Sigmoid colon (tissue), 7 donors: ENCODE data around the gene ORC4. TPM values are rescaled to one million over a fixed set of nuclear protein-coding genes. Genes with fewer than 3 reads are reported as not detected.

Experiments used
- DNase-seq: peaks from one replicate; pipeline ENCODE4 v3.0.0-alpha.2; 2019
- H3K27ac ChIP-seq, 4 donors: fragments of 200-600 bp; sonication (generic); one replicate each; pipeline ENCODE4 v1.5.1; 2016 to 2019; ENCODE audit warnings: mild to moderate bottlenecking in 1 of 4
- H3K27me3 ChIP-seq, 3 donors: fragments of 200-600 bp; sonication (generic); one replicate each; pipeline ENCODE4 v1.5.1; 2019; ENCODE audit warnings: mild to moderate bottlenecking in 1 of 3
- H3K36me3 ChIP-seq, 4 donors: fragments of 200-600 bp; sonication (generic); one replicate each; pipeline ENCODE4 v1.5.1; 2016 to 2019
- H3K4me1 ChIP-seq, 4 donors: fragments of 200-600 bp; sonication (generic); one replicate each; pipeline ENCODE4 v1.5.1; 2017 to 2019
- H3K4me3 ChIP-seq, 4 donors: fragments of 200-600 bp; sonication (generic); one replicate each; pipeline ENCODE4 v1.5.1; 2017 to 2019; ENCODE audit warnings: mild to moderate bottlenecking in 2 of 4, moderate library complexity in 1 of 4
- H3K9me3 ChIP-seq, 4 donors: fragments of 200-600 bp in 3 of 4; sonication (generic) in 3 of 4; one replicate each; pipeline versions ENCODE4 v1.5.1 to v1.6.1; 2013 to 2019
- EP300 ChIP-seq, 4 donors: sonication (generic); formaldehyde crosslinking; IDR thresholded peaks; one replicate each; pipeline ENCODE4 v1.6.1; 2017; ENCODE audit warnings: antibody characterized with exemption in 4 of 4
- POLR2A ChIP-seq, 2 donors: fragments of 450-650 bp; IDR thresholded peaks; one replicate each; pipeline ENCODE4 v1.6.1; 2016; ENCODE audit warnings: antibody characterized with exemption in 2 of 2, mild to moderate bottlenecking in 2 of 2, moderate library complexity in 2 of 2
- POLR2AphosphoS5 ChIP-seq, 4 donors: sonication (generic); formaldehyde crosslinking; IDR thresholded peaks; one replicate each; pipeline ENCODE4 v1.6.1; 2017; ENCODE audit warnings: antibody characterized with exemption in 4 of 4
- WGBS, 2 donors: extraction: QIAGEN DNeasy Blood & Tissue Kit; methylation state at CpG; one replicate each; pipeline ENCODE4 v1.1.7; 2013; 5-methylcytosine and 5-hydroxymethylcytosine counted together
- intact Hi-C: fragments of 100-400 bp; cut with DNase I; formaldehyde crosslinking; loops from one replicate; pipeline ENCODE4 v1.15.1; 2023
- polyA plus RNA-seq, 3 donors: library from polyadenylated mRNA; stranded (reverse); fragments of 200-250 nt; gene quantifications; one replicate each; pipeline ENCODE4 v1.2.3, GENCODE V29; 2013
- total RNA-seq, 4 donors: library from RNA; depleted of rRNA; stranded (reverse); fragments of >200 nt; gene quantifications; one replicate each; pipeline ENCODE4 v1.1.0, GENCODE V29; 2016
- TF ChIP-seq, protein P1 (sequence below), 4 experiments: fragments of 450-650 bp in 3 of 4; fragments of 200-600 bp in 1 of 4; IDR thresholded peaks; one replicate each; pipeline ENCODE4 v1.5.1; 2016 to 2019; ENCODE audit warnings: antibody characterized with exemption in 4 of 4, mild to moderate bottlenecking in 3 of 4, moderate library complexity in 2 of 4
- donor health status: healthy with polysubstance abuse.
- donor health status: Bipolar disorder and iron deficiency.
- donor health status: healthy.

ORC4 gene
- total RNA-seq (10 to 100 TPM; 61.8 to 89.5 (median 76.6) TPM), polyA plus RNA-seq (10 to 100 TPM; 14.4 to 19.4 (median 15.2) TPM)

DNA sequence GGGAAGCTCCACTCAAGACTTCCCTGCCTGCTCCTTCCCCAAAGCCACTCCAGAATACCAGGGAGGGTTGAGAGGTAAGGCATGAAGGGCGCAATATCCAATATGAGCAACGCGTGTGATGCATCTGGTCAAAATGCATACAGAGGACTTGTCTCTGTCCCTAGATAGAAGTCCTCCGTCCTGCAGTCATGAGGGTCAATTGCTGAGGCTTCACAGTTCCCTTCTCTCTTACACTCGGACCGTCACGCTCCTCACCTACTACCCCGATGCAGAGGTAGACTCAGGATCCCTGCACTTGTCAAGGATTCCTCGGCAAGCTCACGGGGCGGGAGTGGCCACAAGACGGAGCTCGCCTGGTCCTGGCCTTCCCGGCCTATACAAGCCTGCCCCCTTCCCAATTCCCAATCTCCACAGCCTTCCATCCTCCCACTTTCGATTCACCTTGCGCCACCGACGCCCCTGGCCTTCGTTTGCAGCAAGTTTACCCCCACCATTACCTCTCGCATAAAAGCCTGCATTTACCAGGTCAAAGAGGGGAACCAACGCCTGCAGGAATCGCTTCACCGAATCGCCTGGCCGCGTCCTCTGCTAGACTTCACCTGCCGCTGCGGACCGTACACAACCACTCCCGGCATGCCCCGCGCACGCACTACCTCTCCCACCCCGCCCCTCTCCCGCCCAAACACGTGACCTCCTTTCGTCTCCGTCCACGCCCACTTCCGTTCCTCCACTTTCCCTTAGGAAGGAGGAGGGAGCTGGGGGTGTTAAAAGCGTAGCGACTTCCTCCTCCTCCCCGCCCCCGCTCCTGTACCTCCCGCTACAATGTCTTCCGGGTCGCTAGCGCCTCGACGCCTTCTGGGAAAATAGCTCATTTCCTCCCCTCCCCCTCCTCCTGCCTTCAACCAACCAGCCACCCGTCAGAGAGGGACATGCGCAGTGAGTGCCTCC, at the start of gene ORC4:
Gene ORC4 (minus strand): TSS at position 627 of the 948 bp plus-strand sequence. CDS start 44,779 bp downstream, outside the sequence.
- TF ChIP-seq POLR2AphosphoS5 (IDR thresholded peaks at IDR 0.05) (peak; percentile 47 to 89 (median 77)), EP300 (IDR thresholded peaks at IDR 0.05) (peak in 1 of 4 donors; percentile 75), POLR2A (IDR thresholded peaks at IDR 0.05) (peak; percentile 22 to 66)
- TF ChIP-seq, protein P1, sequence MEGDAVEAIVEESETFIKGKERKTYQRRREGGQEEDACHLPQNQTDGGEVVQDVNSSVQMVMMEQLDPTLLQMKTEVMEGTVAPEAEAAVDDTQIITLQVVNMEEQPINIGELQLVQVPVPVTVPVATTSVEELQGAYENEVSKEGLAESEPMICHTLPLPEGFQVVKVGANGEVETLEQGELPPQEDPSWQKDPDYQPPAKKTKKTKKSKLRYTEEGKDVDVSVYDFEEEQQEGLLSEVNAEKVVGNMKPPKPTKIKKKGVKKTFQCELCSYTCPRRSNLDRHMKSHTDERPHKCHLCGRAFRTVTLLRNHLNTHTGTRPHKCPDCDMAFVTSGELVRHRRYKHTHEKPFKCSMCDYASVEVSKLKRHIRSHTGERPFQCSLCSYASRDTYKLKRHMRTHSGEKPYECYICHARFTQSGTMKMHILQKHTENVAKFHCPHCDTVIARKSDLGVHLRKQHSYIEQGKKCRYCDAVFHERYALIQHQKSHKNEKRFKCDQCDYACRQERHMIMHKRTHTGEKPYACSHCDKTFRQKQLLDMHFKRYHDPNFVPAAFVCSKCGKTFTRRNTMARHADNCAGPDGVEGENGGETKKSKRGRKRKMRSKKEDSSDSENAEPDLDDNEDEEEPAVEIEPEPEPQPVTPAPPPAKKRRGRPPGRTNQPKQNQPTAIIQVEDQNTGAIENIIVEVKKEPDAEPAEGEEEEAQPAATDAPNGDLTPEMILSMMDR (IDR thresholded peaks at IDR 0.05) = peak in 2 of 4 experiments; percentile 31 to 36
- Histone ChIP-seq H3K9me3 (no peaks in the 10 kb centered on the region), H3K27ac (peak within 1 kb of the TSS; percentile 97 to 98 (median 98)), H3K36me3 (peaks cover 0 to 3% (median 0%) of the 10 kb centered on the region in 4 donors), H3K4me1 (peaks cover 0 to 52% (median 42%) of the 10 kb centered on the region in 4 donors), H3K27me3 (no peaks in the 10 kb centered on the region), H3K4me3 (peak within 1 kb of the TSS; percentile 84 to 97 (median 86))
- WGBS, 2 donors = 0% methylated on average over 52 of the region's 52 CpGs
- intact Hi-C loops = loop anchor here (10.0 kb wide), 1 partner anchor 624 kb away; the partner anchor contains the start of gene EPC2
- peak; percentile 100 for DNase-seq

DNA sequence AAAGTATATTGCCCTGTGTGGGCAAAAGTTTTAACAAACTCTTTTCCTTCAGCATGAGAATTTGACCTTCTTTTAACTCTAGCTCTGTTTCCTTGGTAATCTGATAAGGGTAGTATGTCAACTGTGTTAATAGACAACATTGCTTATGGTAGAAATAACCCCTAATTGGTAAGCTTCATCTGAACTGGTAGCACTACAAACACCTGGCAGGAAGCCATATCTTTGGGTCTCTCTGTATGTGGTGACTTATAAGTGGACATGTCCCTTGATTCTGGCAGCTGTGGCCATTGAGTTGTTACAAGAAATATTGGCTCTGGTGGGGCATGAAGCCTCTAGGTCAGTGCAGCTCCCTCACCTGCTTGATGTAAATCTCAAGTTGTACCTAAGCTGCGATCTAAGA, 47.3 kb upstream of the ORC4 start:
- TF ChIP-seq EP300 (IDR thresholded peaks at IDR 0.05) (no peak), POLR2A (IDR thresholded peaks at IDR 0.05) (no peak), POLR2AphosphoS5 (IDR thresholded peaks at IDR 0.05) (no peak)
- TF ChIP-seq, protein P1 (IDR thresholded peaks at IDR 0.05) = no peak
- Histone ChIP-seq H3K9me3 (no peaks in the 10 kb centered on the region), H3K4me1 (peaks cover 0 to 5% (median 0%) of the 10 kb centered on the region in 4 donors), H3K4me3 (no peak overlapping the region), H3K27ac (no peak overlapping the region), H3K36me3 (no peaks in the 10 kb centered on the region), H3K27me3 (no peaks in the 10 kb centered on the region)
- WGBS, 2 donors = 93 to 98% methylated on average over 1 of the region's 1 CpG
- intact Hi-C loops = no loop called here
- no peak for DNase-seq

- intact Hi-C loops = no loop called here
- no peak overlapping the region for H3K4me3 ChIP-seq
- no peaks in the 10 kb centered on the region for H3K36me3 ChIP-seq
- H3K9me3 ChIP-seq = no peaks in the 10 kb centered on the region
- H3K4me1 ChIP-seq = peaks cover 0 to 14% (median 0%) of the 10 kb centered on the region in 4 donors
- H3K27me3 ChIP-seq = no peaks in the 10 kb centered on the region
- DNase-seq = no peak
- TF ChIP-seq, protein P1 (IDR thresholded peaks at IDR 0.05) = no peak
- TF ChIP-seq POLR2A (IDR thresholded peaks at IDR 0.05) = no peak
- no peak for TF ChIP-seq EP300 (IDR thresholded peaks at IDR 0.05)
- no peak for TF ChIP-seq POLR2AphosphoS5 (IDR thresholded peaks at IDR 0.05)
- WGBS, 2 donors = 97% methylated on average over 6 of the region's 6 CpGs
- H3K27ac ChIP-seq = no peak overlapping the region
Measured at GRCh38 chr2:148065936-148066335, 45.4 kb upstream of the ORC4 start.

- 63 to 84% methylated on average over 2 of the region's 2 CpGs for WGBS, 2 donors
- DNase-seq = no peak
- Histone ChIP-seq H3K4me1 (peaks cover 0 to 21% (median 0%) of the 10 kb centered on the region in 4 donors), H3K27ac (no peak overlapping the region), H3K4me3 (no peak overlapping the region), H3K27me3 (no peaks in the 10 kb centered on the region), H3K36me3 (no peaks in the 10 kb centered on the region), H3K9me3 (no peaks in the 10 kb centered on the region)
- intact Hi-C loops = no loop called here
- TF ChIP-seq POLR2AphosphoS5 (IDR thresholded peaks at IDR 0.05) (no peak), EP300 (IDR thresholded peaks at IDR 0.05) (no peak)
- TF ChIP-seq, protein P1 (IDR thresholded peaks at IDR 0.05) = no peak
Measured at GRCh38 chr2:148063633-148064032, 43.1 kb upstream of the ORC4 start.
